Stimulated activated CD8-positive, alpha-beta memory T cell treated with anti-CD3 and anti-CD28 coated beads, Interleukin-4, amount 100 ng/mL, for 4 hours (primary cell): ENCODE measurements around the gene ZCCHC7.

Experiments used
- DNase-seq, 2 donors: peaks; one replicate each; pipeline ENCODE4 v3.0.0-alpha.2; 2020; ENCODE audit warnings: low read depth in 2 of 2, low spot score in 1 of 2

ZCCHC7 gene

DNA sequence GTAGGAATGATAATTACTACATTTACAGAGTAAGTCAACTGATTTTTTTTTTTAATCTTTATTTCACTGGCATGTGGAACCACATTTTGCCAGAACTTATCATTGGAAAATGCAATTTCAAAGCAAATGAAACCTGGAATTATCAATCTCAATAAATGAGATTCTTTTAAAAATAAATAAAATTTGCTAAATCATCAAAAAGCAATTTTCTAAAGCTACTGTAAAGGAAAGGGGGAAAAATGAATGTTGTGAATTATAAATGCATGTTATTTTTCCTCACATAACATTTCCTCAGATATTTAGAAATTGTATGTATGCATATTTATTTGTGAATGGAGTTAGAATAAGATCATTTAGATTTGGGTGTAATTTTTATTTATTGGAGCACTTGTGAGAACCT, 212.2 kb downstream of the ZCCHC7 start:
- no peak for DNase-seq

DNA sequence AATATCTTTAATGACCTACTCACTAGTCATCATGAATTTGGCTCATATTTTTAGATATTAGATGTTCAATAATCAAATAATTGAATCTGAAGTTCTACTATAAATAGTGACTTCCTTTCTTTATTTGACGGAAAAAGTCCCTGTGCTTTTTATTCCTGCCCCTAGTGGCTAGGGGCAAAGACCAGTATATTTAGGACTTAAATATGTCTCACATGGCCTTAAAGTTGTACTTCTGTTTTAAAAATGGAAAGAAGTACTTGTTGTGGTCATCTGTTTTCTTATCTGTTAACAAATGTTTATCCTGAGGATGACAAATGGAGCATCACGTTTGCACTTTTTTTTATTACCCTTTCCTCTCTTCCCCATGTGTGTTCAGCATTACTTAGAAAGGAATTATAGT, 212.9 kb downstream of the ZCCHC7 start:
- no peak for DNase-seq

DNA sequence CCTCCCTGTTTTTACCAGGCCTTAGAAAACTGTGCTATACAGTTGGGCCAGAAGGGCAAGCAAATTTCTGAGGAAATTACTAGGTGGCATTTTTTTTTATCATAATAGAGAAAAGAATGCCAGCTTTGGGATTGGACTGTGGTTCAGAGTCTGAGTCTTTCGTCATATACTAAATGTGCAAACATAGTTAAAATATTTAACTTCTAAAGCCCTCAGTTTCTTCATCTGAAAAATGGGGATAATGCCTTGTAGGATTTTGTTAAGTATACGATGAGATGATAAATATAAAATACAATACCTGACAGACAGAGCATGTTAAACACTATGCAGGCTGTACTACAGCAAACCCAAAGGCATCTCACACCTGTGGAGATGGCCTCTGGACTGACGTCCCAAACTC, 214.9 kb downstream of the ZCCHC7 start:
- no peak for DNase-seq

DNA sequence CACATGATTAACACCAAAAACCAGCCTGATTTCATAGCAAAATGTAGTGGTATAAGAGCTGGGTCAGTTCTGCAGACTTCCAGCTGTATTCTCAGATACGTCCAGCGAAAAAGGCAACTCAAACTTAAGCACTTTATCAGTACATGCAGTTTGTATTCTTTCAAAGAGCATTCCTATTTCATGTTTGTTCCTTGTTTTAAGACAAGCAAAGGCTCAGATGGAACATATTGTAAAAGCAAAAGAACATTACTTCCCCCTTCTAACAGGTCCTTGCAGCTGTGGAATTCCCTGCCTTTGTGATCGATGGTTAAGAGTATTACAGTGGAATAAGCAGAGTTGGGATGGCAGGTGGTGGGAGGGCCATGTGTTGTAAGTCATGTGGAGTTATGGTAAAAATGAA, 215.8 kb downstream of the ZCCHC7 start:
- DNase-seq = no peak

DNA sequence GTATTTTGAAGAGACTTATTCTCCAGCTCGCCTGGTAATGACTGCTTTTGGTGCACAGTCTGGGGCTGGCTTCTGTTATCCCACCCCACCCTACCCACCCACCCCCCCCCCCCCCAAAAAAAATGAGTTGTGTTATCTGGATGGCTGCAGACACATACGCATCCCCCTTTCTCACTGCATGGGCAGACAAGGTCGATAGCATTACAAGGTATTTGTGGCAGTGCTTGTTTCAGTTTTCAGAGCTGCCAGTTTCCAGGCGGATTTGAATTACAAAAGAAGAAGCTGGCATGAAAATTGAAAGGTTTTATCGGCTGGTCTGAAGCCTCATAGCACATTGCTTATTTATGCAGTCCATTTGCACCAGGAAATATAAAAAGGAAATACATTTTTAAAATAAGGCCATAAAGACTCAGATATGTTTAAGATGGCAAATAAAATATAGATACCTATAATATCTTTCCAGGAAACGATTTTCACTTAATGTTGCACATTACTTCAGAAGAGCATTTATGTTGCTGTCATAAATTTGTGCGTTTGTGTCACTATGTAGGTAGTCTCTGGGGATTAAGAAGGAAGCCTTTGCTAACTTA, 217.0 kb downstream of the ZCCHC7 start:
- no peak for DNase-seq

DNA sequence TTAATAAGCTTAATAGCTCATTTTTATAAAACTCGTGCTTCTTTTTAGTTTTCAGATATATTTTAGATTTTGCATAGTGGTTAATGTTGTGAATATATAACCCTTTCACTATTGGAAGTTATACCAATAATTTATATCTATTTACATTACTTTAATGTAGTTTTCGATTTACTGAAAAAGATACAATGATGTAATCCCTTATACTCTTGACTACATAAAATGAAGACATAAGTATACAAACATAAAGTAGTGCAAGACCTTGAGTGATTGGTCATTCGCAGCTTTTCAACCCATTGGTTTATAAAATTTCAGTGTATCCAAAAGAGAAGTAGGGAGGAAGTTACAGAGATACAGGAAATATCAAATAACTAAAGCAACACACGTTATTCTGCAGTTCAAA, 217.8 kb downstream of the ZCCHC7 start:
- no peak for DNase-seq

DNA sequence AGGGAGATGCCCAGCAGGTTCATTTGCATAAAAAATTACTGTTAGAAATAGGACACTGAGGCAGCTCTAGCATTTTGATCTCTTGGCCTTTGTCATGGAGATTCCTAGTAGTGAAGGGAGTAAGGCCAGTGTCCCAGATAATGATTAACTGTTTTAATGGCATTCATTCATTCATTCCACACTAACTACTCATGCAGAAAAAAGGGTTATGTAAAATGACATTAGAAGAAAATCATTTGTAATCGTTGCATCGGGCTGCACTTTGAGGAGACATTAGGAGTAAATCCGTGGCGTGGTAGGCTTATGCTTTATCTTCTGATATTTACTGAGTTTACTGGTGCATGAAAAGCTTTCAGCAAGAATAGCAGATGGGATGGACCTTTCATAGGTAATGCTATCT, 219.5 kb downstream of the ZCCHC7 start:
- DNase-seq = no peak

DNA sequence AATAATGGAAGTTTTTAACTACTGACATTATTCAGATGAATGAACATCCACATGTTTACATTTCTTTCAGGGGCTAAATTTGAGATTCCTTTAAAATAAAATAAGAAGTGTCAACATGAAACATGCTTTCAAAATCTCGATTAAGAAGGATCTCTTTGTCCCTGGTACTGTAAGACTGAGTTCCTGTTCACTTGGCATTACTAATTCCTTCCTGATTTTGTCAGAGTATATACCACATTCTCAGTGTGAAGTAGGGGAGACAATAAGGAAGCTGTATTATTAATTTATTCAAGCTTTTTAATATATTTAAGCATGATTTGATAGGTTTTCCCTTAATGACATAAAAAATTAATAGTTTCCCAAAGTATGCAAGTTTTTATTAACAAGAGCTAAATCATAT, 220.6 kb downstream of the ZCCHC7 start:
- DNase-seq = no peak

DNA sequence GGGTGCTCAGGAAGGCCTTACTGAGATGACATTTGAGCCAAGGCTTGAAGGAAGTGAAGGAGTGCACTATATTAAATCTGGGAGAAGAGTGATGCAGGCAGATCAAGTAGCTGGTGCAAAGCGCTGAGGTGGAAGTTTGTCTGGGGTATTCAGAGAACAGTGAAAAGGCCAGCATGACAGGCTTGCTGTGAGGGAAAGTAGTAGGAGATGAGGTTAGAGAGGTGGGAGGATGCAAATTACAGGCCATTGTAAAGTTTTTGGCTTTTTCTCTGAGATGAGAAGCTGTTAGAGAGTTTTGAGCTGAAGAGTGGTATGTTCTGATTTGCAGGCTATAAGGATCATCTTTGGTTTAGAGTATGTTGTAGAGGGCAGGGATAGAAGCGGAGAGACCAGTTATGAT, 221.3 kb downstream of the ZCCHC7 start:
- DNase-seq = no peak

DNA sequence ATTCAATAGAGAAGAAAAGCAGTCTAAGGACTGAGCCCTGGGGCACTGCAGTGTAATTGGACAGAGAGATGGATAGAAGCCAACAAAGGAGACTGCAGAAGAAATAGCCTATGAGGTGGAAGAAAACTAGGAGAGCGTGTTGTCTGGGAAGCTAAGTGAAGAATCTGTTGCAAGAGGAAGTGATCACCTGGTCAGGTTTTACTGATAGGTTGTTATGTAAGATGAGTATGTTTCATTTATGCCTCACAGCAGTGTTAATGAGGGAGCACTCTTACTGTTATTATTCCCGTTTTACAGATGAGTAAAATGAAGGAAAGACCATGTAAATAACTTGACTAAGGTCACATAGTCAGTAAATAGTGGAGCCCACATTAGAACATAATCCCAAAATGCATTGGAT, 222.1 kb downstream of the ZCCHC7 start:
- no peak for DNase-seq

DNA sequence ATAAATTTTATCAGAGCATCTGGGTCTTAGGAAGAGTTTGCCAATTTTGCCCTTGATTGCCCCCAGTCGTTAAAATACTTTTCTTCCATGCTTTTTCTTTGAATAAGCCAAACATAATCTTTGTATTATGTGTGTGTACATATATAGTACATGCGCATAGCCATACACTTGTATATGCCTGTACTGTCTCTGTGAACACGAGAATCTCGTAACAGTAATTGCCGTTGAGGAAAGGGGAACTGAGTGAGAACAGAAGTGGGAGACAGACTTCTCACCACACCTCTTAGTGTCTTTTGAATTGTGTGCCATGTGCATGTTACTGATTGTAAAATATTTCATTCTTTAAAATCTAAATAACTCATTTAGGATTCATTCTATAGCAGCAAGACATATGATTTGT, 222.5 kb downstream of the ZCCHC7 start:
- no peak for DNase-seq

DNA sequence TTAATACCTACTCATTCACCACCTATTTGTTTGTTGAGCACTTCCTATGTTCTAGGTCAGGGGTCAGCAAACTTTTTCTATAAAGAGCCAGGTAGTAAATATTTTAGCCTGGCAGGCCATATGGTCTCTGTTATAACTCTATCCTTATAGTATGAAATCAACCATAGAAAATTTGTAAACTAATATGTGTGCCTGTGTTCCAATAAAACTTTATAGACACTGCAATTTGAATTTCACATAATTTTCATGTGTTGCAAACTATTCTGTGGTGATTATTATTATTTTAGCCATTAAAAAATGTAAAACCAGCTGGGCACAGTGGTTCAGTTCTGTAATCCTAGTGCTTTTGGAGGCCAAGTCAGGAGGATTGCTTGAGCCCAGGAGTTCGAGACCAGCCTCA, 223.3 kb downstream of the ZCCHC7 start:
- DNase-seq = no peak

DNA sequence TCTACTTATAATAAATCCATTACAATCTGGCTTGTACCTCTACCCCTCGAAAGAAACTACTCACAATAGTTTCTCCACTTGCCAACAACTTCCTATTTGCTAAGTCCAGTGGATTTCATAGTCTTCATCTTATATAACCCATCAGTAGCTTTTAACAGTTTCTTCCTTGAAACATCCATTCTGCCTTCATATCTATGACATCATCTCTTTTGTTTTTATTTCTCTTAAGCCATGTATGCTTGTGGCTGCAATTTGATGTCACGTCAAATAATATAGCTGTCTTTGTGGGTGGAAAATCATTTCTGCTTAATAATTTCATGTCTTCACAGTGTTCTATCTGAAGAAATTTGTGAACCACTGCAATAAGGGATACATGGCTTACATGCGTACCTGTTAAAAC, 224.7 kb downstream of the ZCCHC7 start:
- no peak for DNase-seq

DNA sequence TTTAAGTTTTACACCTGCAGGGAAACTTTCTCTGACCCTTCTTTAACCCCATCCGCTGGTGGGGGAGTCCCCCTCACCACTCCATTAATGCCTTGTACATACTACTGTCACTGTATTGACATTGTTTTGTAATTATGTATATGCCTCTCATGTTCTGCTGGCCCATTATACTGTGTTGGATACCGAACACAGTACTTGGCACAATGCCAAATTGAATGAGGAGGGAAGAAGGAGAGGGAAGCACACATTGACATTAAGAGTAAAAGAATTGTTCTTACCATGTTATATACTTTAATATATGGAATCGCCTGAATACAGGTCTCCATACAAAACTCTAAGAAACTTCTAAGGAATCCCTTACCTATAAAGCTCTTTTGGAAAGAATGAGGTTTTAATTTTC, 228.5 kb downstream of the ZCCHC7 start:
- no peak for DNase-seq

DNA sequence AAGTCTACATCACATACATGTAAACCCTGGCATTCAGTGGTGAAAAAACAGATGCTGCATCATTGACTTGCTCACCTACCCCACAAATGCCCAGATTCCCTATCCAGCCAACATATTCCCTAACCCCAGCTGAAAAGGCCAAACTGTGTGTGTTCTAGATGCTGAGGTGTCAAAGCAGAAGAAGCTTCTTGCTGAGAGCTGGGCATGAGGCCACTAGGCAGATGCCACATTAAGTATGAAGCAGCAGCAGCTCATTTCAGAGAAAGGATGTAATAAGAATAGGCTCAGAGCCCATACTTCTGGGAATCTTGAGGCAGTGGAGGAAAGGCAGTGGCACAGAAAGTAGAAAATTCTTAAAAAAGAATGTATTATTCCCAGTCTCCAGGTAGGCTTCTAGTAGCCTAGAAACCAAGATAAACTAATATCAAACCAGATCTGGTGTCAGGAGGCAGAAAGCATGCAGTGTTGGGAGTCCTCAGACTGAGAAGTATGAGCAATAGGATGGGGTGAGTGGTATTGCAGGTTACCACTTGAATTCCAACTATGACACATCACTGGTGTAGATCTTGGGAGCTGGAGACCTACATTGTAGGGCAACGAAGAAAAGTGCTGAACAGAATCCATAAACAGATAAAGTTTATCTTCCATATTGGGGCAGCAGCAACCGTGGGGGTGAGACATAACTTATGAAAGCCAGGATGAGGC, 230.3 kb downstream of the ZCCHC7 start:
- DNase-seq = no peak

DNA sequence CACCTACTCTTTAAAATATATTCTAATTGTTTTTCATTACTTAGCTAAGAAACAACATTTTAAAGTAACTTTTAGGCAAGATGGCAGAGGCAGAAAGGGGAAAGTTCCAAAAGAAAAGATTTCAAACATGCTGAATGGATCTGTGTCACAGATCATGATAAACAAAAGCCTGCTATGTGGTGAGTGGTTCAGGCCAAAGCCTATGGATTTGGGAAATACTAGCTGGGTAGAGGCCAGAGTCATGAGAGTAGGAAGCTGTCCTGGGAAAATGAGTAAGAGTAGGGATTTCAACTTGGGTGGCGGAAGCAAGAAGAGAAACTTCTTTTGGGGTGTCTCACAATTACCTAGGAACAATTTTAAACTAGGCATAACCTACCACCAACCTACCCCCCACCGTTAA, 233.4 kb downstream of the ZCCHC7 start:
- no peak for DNase-seq

DNA sequence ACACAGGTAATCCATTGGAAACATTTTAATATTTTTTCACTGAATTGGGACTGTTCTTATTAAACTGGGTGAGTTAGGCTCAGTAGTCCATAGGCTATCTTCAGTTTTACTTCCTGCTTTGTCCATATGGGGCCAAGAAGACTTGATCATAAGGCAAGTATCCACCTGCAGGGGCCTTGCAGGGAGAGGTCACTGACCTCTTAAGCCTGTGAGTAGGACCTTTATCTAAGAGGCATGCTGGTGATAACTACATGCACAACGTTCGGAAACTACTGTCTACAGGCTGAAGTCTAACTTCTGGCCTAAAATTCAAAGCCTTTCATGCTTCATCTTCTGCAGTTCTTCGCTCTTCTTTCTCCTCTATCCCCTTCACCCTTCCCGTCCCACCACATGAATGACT, 242.1 kb downstream of the ZCCHC7 start:
- DNase-seq = no peak

DNA sequence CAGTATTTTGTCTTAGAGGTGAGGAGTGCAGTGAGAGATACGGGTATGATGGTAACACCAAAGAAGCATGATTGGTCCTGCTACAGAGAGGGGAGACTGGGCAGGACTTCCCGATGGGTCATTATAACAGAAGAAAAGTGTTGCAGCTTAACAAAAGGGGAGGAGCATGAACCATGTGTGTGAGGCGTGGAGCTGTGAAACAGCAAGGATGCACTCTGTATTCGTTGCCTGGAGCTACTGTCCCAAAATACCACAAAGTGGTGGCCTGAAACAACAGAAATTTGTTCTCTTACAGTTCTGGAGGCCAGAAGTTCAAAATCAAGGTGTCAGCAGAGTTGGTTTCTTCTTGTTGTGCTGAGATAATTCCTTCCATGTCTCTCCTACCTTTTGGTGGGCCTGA, 242.8 kb downstream of the ZCCHC7 start:
- no peak for DNase-seq

DNA sequence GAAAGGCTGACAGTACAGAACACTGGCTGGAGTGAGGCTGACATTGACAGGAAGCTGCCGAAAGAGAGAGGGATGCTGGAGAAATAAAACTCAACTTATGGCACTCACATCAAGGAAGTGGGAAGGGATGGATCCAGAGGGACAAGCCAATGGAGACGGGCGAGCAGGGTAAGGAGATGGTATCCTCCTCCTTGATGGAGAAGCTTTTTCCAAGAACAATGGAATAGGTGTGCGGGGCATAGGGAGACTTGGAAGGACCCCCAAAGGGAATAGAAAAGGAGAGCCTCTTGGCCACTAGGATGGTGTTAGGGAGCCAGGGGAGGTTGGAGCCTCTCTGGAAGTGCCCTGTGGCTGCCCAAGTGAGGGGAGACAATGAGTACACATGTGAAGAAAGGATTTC, 243.8 kb downstream of the ZCCHC7 start:
- DNase-seq = no peak

DNA sequence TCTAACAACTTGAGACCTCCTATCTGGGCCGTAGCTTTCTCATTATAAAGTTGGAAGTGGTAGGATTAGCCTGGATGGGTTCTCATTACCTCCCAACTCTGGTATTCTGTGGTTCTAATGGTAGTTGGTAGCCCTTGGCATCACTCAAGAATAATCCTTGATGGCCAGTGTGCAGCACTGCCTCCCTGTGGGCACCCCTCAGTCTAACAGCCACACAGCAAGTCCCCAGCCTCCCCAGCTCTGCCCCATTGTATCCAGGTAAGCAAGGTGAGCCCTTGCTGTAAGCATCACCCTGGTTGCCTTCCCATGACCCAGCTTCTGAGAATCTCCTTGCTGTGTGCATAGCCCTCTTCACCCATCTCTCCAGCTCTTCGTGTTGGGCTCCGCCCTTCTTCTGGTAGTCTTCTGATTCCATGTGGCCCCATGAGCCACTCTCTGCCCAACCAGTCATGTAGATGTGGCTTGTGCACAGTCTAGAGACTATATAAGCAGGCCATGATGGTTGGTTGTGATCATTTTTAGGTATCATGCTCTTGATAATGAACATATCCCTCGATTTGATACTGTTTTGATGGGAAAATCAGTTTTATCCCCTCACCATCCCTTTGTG, 244.5 kb downstream of the ZCCHC7 start:
- DNase-seq = no peak

DNA sequence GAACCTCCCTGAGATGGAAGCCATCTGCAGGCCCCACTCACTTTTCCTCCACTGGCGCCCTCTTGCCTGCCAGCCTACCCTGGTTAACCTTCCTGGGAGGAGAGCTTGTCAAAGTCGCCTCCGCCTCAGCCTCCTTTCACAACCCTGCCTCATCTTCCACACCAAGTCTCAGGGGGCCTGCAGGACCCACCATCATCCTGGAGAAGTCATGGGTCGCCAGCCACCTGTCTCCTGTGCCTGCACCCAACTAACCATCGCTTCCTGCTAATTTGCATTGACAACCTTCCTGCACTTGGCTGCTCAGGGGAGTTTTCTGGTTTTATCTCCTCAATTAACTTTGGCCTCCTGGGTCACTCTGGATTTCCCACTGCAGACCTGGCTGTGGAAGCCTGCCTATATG, 249.3 kb downstream of the ZCCHC7 start:
- DNase-seq = no peak

DNA sequence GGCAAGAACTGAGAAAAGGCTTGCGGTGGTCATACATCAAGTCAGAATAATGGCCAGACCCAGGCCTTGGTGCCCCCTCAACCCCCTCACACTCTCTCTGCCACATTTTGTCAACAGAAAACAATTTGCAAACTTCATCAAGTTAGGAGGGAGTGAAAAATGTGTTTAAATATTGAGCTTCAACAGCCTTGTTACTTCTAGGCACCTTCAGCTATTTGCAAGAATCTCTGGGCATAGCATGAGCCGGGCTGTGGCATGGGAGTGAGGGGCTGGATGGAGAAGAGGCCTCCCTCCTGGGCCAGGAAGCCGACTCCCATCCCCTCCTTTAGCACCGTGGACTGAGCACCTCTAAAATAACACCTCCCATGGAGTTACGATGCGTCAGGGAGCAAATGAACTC, 249.9 kb downstream of the ZCCHC7 start:
- DNase-seq = no peak

DNA sequence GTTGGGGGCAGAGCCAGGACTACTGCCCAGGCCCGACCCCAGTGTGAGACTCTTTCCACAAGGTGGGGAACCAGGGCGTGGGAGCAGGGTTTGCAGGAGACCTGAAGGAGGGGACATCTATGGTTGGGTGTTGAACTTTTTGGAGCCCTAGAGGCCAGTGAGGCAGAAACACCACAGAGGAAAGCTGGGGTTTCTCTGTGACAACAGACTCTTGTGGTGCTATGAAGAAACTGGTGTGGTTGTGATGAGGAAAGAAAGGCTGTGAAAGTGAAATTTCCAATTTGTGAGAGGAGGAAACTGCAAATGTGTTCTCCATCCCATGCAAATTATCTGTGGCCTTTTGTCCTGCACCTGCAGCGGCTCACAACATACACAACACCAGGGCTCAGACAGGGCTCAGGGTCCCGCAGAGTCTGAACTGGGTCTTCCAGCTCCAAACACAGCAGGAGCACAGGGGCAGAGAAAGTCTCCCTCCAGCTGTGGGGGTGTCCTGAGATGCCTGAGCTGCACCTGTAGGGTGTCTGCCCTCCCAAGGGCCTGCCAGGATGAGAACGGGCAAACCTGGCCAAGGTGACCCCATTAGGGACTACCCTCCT, 250.7 kb downstream of the ZCCHC7 start:
- no peak for DNase-seq
